ENCODE results near the gene CENPK. TPM values are rescaled to one million over a fixed set of nuclear protein-coding genes. Genes with fewer than 3 reads are reported as not detected.

CENPK gene
- total RNA-seq, 6 experiments from 2014 or later, result 12.0 to 24.0 (median 19.4) TPM

DNA sequence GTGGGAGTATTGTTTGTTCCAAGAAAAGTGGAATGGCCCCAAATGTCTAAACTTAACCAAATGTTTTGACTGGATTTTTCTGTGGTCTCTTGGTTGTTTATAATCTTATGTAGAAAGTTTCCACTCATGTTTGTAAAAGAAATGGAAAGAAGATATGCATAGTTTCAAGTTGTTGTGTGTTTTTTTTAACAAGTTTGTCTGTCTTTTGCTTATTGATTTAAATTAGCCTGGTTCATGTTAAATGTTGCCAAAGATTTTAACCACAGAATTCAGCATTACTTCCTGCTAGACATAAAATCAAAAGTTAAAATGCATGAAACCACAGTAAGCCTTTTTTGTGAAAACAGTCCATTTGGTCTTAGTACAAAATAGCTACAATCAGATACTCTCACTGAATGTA lies 14.2 kb upstream of the CENPK start:
- Mint-ChIP-seq H3K27me3 (ENCODE audit: insufficient read depth) (no peaks in the 10 kb centered on the region), H3K4me1 (ENCODE audit: low read depth) (no peaks in the 10 kb centered on the region), H3K4me3 (no peak overlapping the region), H3K9me3 (no peaks in the 10 kb centered on the region), H3K27ac (no peak overlapping the region), H3K36me3 (ENCODE audit: low read depth) (peaks cover 8% of the 10 kb centered on the region)
- TF ChIP-seq, protein P1, sequence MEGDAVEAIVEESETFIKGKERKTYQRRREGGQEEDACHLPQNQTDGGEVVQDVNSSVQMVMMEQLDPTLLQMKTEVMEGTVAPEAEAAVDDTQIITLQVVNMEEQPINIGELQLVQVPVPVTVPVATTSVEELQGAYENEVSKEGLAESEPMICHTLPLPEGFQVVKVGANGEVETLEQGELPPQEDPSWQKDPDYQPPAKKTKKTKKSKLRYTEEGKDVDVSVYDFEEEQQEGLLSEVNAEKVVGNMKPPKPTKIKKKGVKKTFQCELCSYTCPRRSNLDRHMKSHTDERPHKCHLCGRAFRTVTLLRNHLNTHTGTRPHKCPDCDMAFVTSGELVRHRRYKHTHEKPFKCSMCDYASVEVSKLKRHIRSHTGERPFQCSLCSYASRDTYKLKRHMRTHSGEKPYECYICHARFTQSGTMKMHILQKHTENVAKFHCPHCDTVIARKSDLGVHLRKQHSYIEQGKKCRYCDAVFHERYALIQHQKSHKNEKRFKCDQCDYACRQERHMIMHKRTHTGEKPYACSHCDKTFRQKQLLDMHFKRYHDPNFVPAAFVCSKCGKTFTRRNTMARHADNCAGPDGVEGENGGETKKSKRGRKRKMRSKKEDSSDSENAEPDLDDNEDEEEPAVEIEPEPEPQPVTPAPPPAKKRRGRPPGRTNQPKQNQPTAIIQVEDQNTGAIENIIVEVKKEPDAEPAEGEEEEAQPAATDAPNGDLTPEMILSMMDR (IDR thresholded peaks at IDR 0.05), result no peak
- no peak for DNase-seq

DNA sequence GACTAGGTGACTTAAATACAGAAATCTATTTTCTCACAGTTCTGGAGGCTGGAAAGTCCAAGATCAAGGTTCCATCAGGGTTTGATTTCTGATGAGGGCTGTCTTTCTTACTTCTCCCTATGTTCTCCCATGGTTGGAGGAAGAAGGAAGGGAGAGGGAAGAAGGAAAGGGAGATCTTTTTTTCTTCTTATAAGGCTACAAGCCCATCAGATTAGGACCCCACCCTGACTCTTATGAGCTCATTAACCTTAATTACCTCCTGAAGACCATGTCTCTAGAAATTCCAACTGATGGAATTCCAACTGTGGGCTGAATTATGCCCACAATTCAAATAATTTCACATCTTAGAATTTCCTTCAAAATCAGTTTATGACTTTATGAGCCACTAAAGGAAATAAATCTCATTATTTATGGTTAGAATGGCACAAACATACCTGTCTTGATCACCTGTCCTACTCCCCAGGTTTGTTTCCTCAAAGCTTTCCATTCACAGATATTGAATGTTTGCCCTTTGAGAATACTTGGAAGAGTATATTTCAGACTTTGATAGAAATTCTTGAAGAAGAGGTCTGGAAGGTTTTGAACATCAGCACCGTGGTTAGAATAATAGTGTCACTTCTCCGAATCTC lies 7.7 kb upstream of the CENPK start:
- TF ChIP-seq, protein P1 (IDR thresholded peaks at IDR 0.05), result no peak
- H3K4me3 Mint-ChIP-seq, result no peak overlapping the region
- H3K27ac Mint-ChIP-seq, result no peak overlapping the region
- H3K36me3 Mint-ChIP-seq (ENCODE audit: low read depth), result peaks cover 6% of the 10 kb centered on the region
- H3K4me1 Mint-ChIP-seq (ENCODE audit: low read depth), result peaks cover 5% of the 10 kb centered on the region; the same call in 1 of the 2 replicates
- no peaks in the 10 kb centered on the region for H3K9me3 Mint-ChIP-seq
- no peaks in the 10 kb centered on the region for H3K27me3 Mint-ChIP-seq (ENCODE audit: insufficient read depth)
- DNase-seq, result no peak

DNA sequence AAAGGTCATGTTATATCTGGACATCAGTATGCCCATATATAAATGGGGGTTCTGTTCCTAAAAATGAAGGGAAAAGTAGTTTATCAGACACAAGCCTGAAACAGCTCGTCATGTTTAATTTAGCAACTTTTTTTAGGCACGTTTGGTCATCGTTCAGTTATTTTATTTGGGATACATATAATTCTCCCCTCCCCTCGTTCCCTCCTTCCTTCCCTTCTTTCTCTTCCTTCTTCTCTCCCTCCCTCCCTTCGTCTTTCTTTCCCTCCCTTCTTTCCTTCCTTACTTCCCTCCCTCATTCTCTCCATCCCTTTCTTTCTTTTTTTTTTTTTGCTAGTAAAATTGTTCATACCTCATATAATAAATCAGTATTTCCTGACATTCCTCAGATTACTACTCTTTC lies 3.5 kb upstream of the CENPK start:
- TF ChIP-seq, protein P1 (IDR thresholded peaks at IDR 0.05), result no peak
- Mint-ChIP-seq H3K27me3 (ENCODE audit: insufficient read depth) (no peaks in the 10 kb centered on the region; the same call in none of the 2 replicates), H3K27ac (no peak overlapping the region), H3K36me3 (ENCODE audit: low read depth) (peaks cover 19% of the 10 kb centered on the region), H3K9me3 (no peaks in the 10 kb centered on the region), H3K4me1 (ENCODE audit: low read depth) (peaks cover 34% of the 10 kb centered on the region), H3K4me3 (no peak overlapping the region; the same call in 1 of the 2 replicates)
- DNase-seq, result no peak

DNA sequence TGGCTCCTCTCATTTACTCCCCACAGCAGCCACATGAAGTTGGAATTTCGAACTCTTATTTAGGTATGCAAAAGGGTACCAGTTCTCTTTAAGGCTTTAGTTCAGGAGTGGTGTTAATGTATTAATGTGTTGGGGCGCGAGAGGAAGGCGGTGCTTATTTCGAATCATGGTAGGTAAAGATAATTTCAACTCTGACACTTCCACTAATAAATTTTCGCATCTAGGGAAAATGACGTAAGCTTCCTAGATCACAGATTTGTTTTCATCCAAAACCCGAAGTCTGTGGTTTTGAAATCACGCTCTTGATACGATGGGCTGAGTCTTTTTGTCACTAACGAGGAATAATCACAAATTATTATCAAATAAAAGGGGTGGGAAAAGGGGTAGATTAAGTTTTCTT lies 809 bp upstream of the CENPK start:
- peak overlapping the region; percentile 97 for H3K27ac Mint-ChIP-seq
- peaks cover 22% of the 10 kb centered on the region for H3K36me3 Mint-ChIP-seq (ENCODE audit: low read depth)
- no peaks in the 10 kb centered on the region; the same call in none of the 2 replicates for H3K27me3 Mint-ChIP-seq (ENCODE audit: insufficient read depth)
- TF ChIP-seq, protein P1 (IDR thresholded peaks at IDR 0.05), result no peak
- peak overlapping the region; percentile 97 for H3K4me3 Mint-ChIP-seq
- no peaks in the 10 kb centered on the region for H3K9me3 Mint-ChIP-seq
- DNase-seq, result no peak
- peaks cover 49% of the 10 kb centered on the region for H3K4me1 Mint-ChIP-seq (ENCODE audit: low read depth)

DNA sequence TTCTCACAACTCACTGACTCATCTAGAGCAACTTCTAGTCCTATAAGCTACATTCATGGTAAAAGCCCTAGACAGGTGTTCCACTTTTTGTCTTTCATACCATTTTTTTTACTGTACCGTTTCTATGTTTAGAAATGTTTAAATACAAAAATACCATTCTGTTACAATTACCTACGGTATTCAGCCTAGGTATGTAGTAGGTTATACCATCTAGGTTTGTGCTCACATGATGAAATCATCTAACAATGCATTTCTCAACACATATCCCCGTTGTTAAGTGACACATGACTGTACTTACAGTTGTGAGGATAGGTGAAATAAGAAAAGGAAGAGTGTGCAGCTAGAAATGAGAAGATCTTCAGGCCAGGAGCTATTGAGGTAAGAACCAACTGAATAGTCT lies 6.2 kb downstream of the CENPK start:
- Mint-ChIP-seq H3K27ac (no peak overlapping the region), H3K27me3 (ENCODE audit: insufficient read depth) (peaks cover 2% of the 10 kb centered on the region; the same call in 1 of the 2 replicates), H3K36me3 (ENCODE audit: low read depth) (peaks cover 13% of the 10 kb centered on the region; the same call in 1 of the 2 replicates), H3K4me3 (no peak overlapping the region), H3K9me3 (no peaks in the 10 kb centered on the region), H3K4me1 (ENCODE audit: low read depth) (peaks cover 44% of the 10 kb centered on the region)
- TF ChIP-seq, protein P1 (IDR thresholded peaks at IDR 0.05), result no peak
- no peak for DNase-seq
